Inflammatory macrophage treated with lipopolysaccharide for 1 hour (primary cell): ENCODE results near the gene KCNG4.
A peak's percentile ranks its signal among the peaks of the same experiment; 100 is the strongest.

Source experiments
- DNase-seq, 2 donors: peaks; one replicate each; pipeline ENCODE4 v3.0.0-alpha.2; 2020 to 2022

KCNG4 gene

GRCh38 chr16:84239909-84240308 is at the start of gene KCNG4:
Gene KCNG4 (minus strand): TSS chr16:84240012. CDS start chr16:84237485, 2,527 bp downstream.
- DNase-seq, result no peak

GRCh38 chr16:84288902-84289301 is 49.1 kb upstream of the KCNG4 start:
- no peak for DNase-seq

- no peak for DNase-seq
Observed at GRCh38 chr16:84286578-84287240, 46.9 kb upstream of the KCNG4 start.

- DNase-seq, result no peak
Observed at GRCh38 chr16:84284154-84284722, 44.4 kb upstream of the KCNG4 start.

- no peak for DNase-seq
Observed at GRCh38 chr16:84283314-84284153, 43.7 kb upstream of the KCNG4 start.

- DNase-seq, result no peak
Observed at GRCh38 chr16:84282533-84282932, 42.7 kb upstream of the KCNG4 start.

- DNase-seq, result peak in 1 of 2 donors; percentile 14
Observed at GRCh38 chr16:84281074-84281473, 41.3 kb upstream of the KCNG4 start.

- no peak for DNase-seq
Observed at GRCh38 chr16:84279881-84280280, 40.1 kb upstream of the KCNG4 start.

GRCh38 chr16:84278968-84279367 is 39.2 kb upstream of the KCNG4 start:
- no peak for DNase-seq

GRCh38 chr16:84278333-84278732 is 38.5 kb upstream of the KCNG4 start:
- DNase-seq, result no peak

- peak; percentile 17 to 80 for DNase-seq
Observed at GRCh38 chr16:84277244-84277823, 37.5 kb upstream of the KCNG4 start.

- DNase-seq, result no peak
Observed at GRCh38 chr16:84275585-84276151, 35.9 kb upstream of the KCNG4 start.

- DNase-seq, result no peak
Observed at GRCh38 chr16:84274515-84274914, 34.7 kb upstream of the KCNG4 start.

GRCh38 chr16:84272740-84273320 is 33.0 kb upstream of the KCNG4 start:
- DNase-seq, result no peak

- no peak for DNase-seq
Observed at GRCh38 chr16:84271866-84272265, 32.1 kb upstream of the KCNG4 start.

- DNase-seq, result no peak
Observed at GRCh38 chr16:84271037-84271436, 31.2 kb upstream of the KCNG4 start.

- DNase-seq, result no peak
Observed at GRCh38 chr16:84270531-84270930, 30.7 kb upstream of the KCNG4 start.

- DNase-seq, result no peak
Observed at GRCh38 chr16:84270071-84270470, 30.3 kb upstream of the KCNG4 start.

- no peak for DNase-seq
Observed at GRCh38 chr16:84268291-84269040, 28.7 kb upstream of the KCNG4 start.

GRCh38 chr16:84267380-84267779 is 27.6 kb upstream of the KCNG4 start:
- no peak for DNase-seq

- peak; percentile 37 to 57 for DNase-seq
Observed at GRCh38 chr16:84266451-84266850, 26.6 kb upstream of the KCNG4 start.

- DNase-seq, result no peak
Observed at GRCh38 chr16:84262939-84263338, 23.1 kb upstream of the KCNG4 start.
